ENCODE results near the gene KRTAP10-4.

- TF ChIP-seq TCF7L2 (IDR thresholded peaks at IDR 0.05; ENCODE audit: borderline replicate concordance, extremely low read depth, insufficient read depth, insufficient read length) (no peak), CTCF (IDR thresholded peaks at IDR 0.05 in 2 of 3, conservative IDR thresholded peaks at IDR 0.05 in 1 of 3; ENCODE audit: borderline replicate concordance in 1 of 3, insufficient read depth in 1 of 3, low read depth in 2 of 3, low read length in 2 of 3) (no peak), EZH2phosphoT487 (IDR thresholded peaks at IDR 0.05; ENCODE audit: borderline replicate concordance) (no peak), ATF3 (IDR thresholded peaks at IDR 0.05) (no peak)
Measured at GRCh38 chr21:44567481-44568171, 5.9 kb upstream of the KRTAP10-4 start.
